PC-9 (cell line): ENCODE data around the gene KREMEN1. TPM values are rescaled to one million over a fixed set of nuclear protein-coding genes. Genes with fewer than 3 reads are reported as not detected.

Source experiments
- BruUV-seq: library from RNA; stranded (reverse); fragments of 400-500 nt; replicated peaks from 2 replicates; lab custom pipeline; 2021; lab: Mats Ljungman, UMichigan
- CTCF ChIA-PET: fragments of 300-600 bp; sonication (Branson Sonifier 250); formaldehyde crosslinking; loops from one replicate; lab custom pipeline; 2022; ENCODE audit warnings: antibody characterized with exemption; lab: Charles Lee
- POLR2A ChIA-PET: fragments of 300-600 bp; sonication (Branson Sonifier 250); formaldehyde crosslinking; loops from one replicate; lab custom pipeline; 2022; ENCODE audit warnings: antibody characterized with exemption; ENCODE audit not compliant: unreplicated experiment; lab: Charles Lee
- DNase-seq, 2 experiments: peaks; one replicate each; pipeline versions ENCODE4 v3.0.0 to v3.0.0-alpha.2; 2015 to 2022; ENCODE audit warnings: mixed read lengths in 1 of 2
- H2AFZ ChIP-seq: fragments of 200-600 bp; sonication (generic); 2 replicates; pipeline ENCODE4 v1.8.1; 2017; ENCODE audit warnings: antibody characterized with exemption
- H3F3A ChIP-seq: fragments of 200-600 bp; sonication (generic); 2 replicates; pipeline ENCODE4 v1.8.1; 2017; ENCODE audit warnings: antibody characterized with exemption, mild to moderate bottlenecking, low read depth; ENCODE audit not compliant: insufficient read depth
- H3K27ac ChIP-seq: fragments of 200-600 bp; sonication (generic); 2 replicates; pipeline ENCODE4 v1.6.1; 2016; ENCODE audit warnings: mixed run types
- H3K27me3 ChIP-seq: fragments of 200-600 bp; sonication (generic); 2 replicates; pipeline ENCODE4 v1.6.1; 2016; ENCODE audit warnings: low read depth, mixed run types; ENCODE audit not compliant: insufficient read depth
- H3K36me3 ChIP-seq: fragments of 200-600 bp; sonication (generic); 2 replicates; pipeline ENCODE4 v1.6.1; 2016; ENCODE audit warnings: low read depth, mixed run types
- H3K4me1 ChIP-seq: fragments of 200-600 bp; sonication (generic); replicated peaks from 2 replicates; pipeline ENCODE4 v1.6.1; 2016; ENCODE audit warnings: mixed run types; ENCODE audit not compliant: insufficient read depth
- H3K4me2 ChIP-seq: fragments of 200-600 bp; sonication (generic); 2 replicates; pipeline ENCODE4 v1.6.1; 2017; ENCODE audit warnings: mixed run types
- H3K4me3 ChIP-seq: fragments of 200-600 bp; sonication (generic); 2 replicates; pipeline ENCODE4 v1.6.1; 2016; ENCODE audit warnings: mixed run types
- H3K79me2 ChIP-seq: fragments of 200-600 bp; sonication (generic); 2 replicates; pipeline ENCODE4 v1.6.1; 2017; ENCODE audit warnings: low read depth, mixed run types
- H3K9me2 ChIP-seq: fragments of 200-600 bp; sonication (generic); 2 replicates; pipeline ENCODE4 v1.8.1; 2017; ENCODE audit warnings: mild to moderate bottlenecking; ENCODE audit not compliant: insufficient read depth
- H3K9me3 ChIP-seq: fragments of 200-600 bp; sonication (generic); 2 replicates; pipeline ENCODE4 v1.8.1; 2016; ENCODE audit warnings: low read depth; ENCODE audit not compliant: insufficient read depth
- H4K20me1 ChIP-seq: fragments of 200-600 bp; sonication (generic); 2 replicates; pipeline ENCODE4 v1.8.1; 2017; ENCODE audit not compliant: insufficient read depth
- CTCF ChIP-seq: fragments of 200-600 bp; sonication (generic); conservative IDR thresholded peaks from 2 replicates; pipeline ENCODE4 v1.6.1; 2017; ENCODE audit warnings: mixed run types, antibody characterized with exemption, mild to moderate bottlenecking, moderate library complexity
- EZH2 ChIP-seq: fragments of 200-600 bp; sonication (generic); IDR thresholded peaks from 2 replicates; pipeline ENCODE4 v1.8.0; 2017; ENCODE audit warnings: antibody characterized with exemption, low read depth
- intact Hi-C: fragments of 100-400 bp; cut with micrococcal nuclease; formaldehyde crosslinking; loops from one replicate; pipeline ENCODE4 v1.10.0; 2022; ENCODE audit not compliant: unreplicated experiment
- total RNA-seq: library from RNA; stranded (reverse); gene quantifications from 2 replicates; pipeline ENCODE4 v1.2.3, GENCODE V29; 2021

The KREMEN1 gene
- total RNA-seq, 1 experiment from 2014 or later: 6.1 TPM

DNA sequence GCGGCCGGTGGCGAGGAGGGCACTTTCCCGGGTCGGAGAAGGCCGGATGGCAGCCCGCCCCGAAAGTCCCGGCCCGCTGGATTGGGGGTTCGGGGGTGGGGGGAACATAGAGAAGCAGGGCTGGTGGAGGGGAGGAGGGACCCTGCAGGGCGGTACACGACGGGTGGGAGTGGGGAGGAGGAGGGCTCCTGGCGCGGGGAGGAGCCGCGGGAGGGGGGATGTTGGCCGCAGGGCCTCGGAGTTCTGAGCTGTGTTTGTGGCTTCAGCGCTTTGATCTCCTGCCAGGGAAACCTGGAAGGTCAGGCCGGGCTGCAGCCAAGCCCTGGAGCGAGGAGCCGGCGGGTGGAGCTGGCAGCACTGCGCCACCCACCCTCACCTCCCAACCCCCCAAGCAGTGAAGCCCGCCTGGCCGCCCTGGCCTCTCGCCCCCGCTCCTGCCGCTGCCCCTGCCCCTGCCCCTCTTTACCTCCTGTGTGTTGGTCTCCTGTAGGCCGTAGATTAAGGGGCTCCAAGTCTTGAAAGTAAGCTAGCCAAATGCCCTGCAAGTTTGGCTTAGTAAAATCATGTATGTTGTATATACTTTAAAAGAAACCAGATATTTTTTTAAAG is 42.1 kb upstream of the KREMEN1 start:
- Histone ChIP-seq H4K20me1 (no peaks in the 10 kb centered on the region), H3F3A (peaks cover 50% of the 10 kb centered on the region), H3K36me3 (no peaks in the 10 kb centered on the region), H3K9me2 (no peaks in the 10 kb centered on the region), H3K27me3 (no peaks in the 10 kb centered on the region), H3K4me1 (peaks cover 46% of the 10 kb centered on the region), H3K9me3 (no peaks in the 10 kb centered on the region), H3K4me3 (peak overlapping the region; percentile 74), H2AFZ (peak overlapping the region; percentile 74), H3K27ac (peak overlapping the region; percentile 93), H3K4me2 (peak overlapping the region; percentile 99), H3K79me2 (peaks cover 24% of the 10 kb centered on the region; the same call in 1 of the 2 replicates)
- BruUV-seq: no TSS peak
- TF ChIP-seq EZH2: no peak
- no peak for TF ChIP-seq CTCF
- DNase-seq: peak; percentile 79 to 83
- ChIA-PET CTCF (interaction anchor here (0.7 to 0.9 kb wide), 2 partner anchors 10 to 53 kb away, joined by 3 to 4 read pairs; no protein-coding TSS in a partner anchor), POLR2A (no interaction called here)
- intact Hi-C loops: loop anchor here (1.0 to 2.0 kb wide), 2 partner anchors 54 to 147 kb away; partner anchors contain the start of gene ZNRF3

DNA sequence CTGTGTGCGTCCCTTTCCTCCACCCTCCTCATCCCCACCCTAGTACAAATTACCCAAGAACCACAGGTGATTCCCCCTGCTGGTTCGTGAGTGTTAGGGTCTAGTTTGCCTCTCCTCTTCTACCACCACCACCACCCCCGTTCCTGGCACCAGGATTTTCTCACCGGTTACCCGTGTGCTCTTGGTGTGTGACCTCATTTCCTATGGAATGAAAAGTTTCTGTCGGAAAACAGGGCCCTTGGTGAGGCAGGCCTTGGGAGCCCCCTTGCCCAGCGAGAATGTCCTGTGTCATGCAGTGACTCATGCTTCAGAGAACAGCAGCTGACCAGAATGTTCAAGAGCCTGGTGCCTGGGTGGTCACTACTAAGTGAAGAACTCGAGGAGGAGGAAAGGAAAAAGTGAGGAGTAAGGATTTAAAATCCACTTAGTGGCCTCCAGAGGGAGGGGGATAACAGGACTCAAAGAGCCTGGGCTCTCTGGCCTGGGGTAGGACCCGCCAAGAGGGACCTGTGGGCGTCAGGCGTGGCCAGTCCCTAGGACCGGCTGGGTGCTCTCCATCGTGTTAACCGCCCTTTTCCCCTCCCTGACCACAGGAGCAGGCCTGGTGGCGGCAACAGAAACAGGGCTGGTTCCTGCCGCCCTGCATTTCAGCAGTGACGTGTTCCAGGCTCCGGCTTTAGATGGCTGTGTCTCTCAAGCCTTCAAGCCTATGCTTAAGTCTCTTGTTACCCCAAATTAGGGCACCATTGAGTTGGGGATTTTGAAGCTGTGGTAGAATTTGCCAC is 41.4 kb upstream of the KREMEN1 start:
- peak overlapping the region; percentile 74 for H2AFZ ChIP-seq
- H3F3A ChIP-seq: peaks cover 50% of the 10 kb centered on the region
- TSS peak; percentile 89 for BruUV-seq
- H3K4me1 ChIP-seq: peaks cover 46% of the 10 kb centered on the region
- no peaks in the 10 kb centered on the region for H3K9me2 ChIP-seq
- intact Hi-C loops: loop anchor here (1.0 to 2.0 kb wide), 2 partner anchors 55 to 148 kb away; partner anchors contain the start of gene ZNRF3
- ChIA-PET POLR2A (no interaction called here), CTCF (interaction anchor here (0.9 kb wide), 1 partner anchor 9 kb away, joined by 4 read pairs; no protein-coding TSS in a partner anchor)
- H3K9me3 ChIP-seq: no peaks in the 10 kb centered on the region
- no peaks in the 10 kb centered on the region for H4K20me1 ChIP-seq
- H3K4me2 ChIP-seq: peak overlapping the region; percentile 99
- peak overlapping the region; percentile 93 for H3K27ac ChIP-seq
- H3K27me3 ChIP-seq: no peaks in the 10 kb centered on the region
- TF ChIP-seq EZH2 (no peak), CTCF (no peak)
- DNase-seq: peak; percentile 60 to 90
- peak overlapping the region; percentile 74 for H3K4me3 ChIP-seq
- peaks cover 24% of the 10 kb centered on the region; the same call in 1 of the 2 replicates for H3K79me2 ChIP-seq
- no peaks in the 10 kb centered on the region for H3K36me3 ChIP-seq

DNA sequence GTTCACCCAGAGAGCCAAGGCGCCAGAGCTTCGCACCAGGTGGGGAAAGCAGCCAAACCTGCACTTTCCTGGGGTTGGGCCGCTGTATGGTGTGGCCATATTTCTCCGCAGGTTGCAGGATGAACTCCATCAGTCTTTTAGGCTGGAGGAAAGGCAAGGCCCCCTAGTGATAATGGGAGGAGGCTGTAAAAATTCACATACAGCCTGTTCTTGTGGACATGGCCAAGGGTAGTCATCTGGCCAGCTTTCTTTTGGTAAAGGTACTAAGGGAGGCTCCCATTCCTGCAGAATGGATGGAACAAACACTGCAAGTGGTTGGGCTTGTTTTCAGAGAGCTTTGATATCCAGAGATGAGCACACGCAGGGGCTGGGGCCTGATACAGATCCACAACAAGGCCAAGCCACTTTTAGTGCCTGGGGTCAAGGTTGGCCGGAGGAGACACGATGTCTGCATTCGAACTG is 40.8 kb upstream of the KREMEN1 start:
- H3K27ac ChIP-seq: peak overlapping the region; percentile 93
- H3K27me3 ChIP-seq: no peaks in the 10 kb centered on the region
- H2AFZ ChIP-seq: no peak overlapping the region
- no peaks in the 10 kb centered on the region for H3K9me3 ChIP-seq
- H3K4me3 ChIP-seq: peak overlapping the region; percentile 74; the same call in 1 of the 2 replicates
- ChIA-PET POLR2A (interaction anchor here (0.7 kb wide), 1 partner anchor 195 kb away, joined by 3 read pairs; no protein-coding TSS in a partner anchor), CTCF (no interaction called here)
- H4K20me1 ChIP-seq: no peaks in the 10 kb centered on the region
- no peaks in the 10 kb centered on the region for H3K36me3 ChIP-seq
- intact Hi-C loops: no loop called here
- peak overlapping the region; percentile 99 for H3K4me2 ChIP-seq
- H3K79me2 ChIP-seq: peaks cover 24% of the 10 kb centered on the region; the same call in 1 of the 2 replicates
- TF ChIP-seq CTCF: no peak
- no peak for TF ChIP-seq EZH2
- DNase-seq: no peak
- peaks cover 46% of the 10 kb centered on the region for H3K4me1 ChIP-seq
- H3K9me2 ChIP-seq: no peaks in the 10 kb centered on the region
- no TSS peak for BruUV-seq
- H3F3A ChIP-seq: peaks cover 50% of the 10 kb centered on the region
